ENCODE results near the gene TP53TG3C.
"Not testable (repeated sequence)": the region's sequence is repeated elsewhere in the genome, so short reads cannot be mapped to it uniquely, and the experiment has no call there.

The TP53TG3C gene
- total RNA-seq = 0 reads per million in 18 experiments

- not testable (repeated sequence) for DNase-seq
Measured at GRCh38 chr16:33193926-33194325, at the start of gene TP53TG3C. Gene TP53TG3C (plus strand): TSS chr16:33194226. CDS start chr16:33194294, 68 bp downstream.
